ENCODE measurements around the gene DSCAML1.

GRCh38 chr11:117663414-117663813, 133.6 kb downstream of the DSCAML1 start:
- TF ChIP-seq CTCF (IDR thresholded peaks at IDR 0.05), result no peak
- TF ChIP-seq EP300 (IDR thresholded peaks at IDR 0.05; ENCODE audit: low read depth), result no peak
